Measurements from ENCODE around the gene PTX4.

The PTX4 gene

GRCh38 chr16:1457489-1458245, 31.1 kb downstream of the PTX4 start:
- no peak for TF ChIP-seq GATA3 (IDR thresholded peaks at IDR 0.05; ENCODE audit: low read depth, low read length)
- TF ChIP-seq GATA2 (IDR thresholded peaks at IDR 0.05; ENCODE audit: low read depth, low read length), result no peak

DNA sequence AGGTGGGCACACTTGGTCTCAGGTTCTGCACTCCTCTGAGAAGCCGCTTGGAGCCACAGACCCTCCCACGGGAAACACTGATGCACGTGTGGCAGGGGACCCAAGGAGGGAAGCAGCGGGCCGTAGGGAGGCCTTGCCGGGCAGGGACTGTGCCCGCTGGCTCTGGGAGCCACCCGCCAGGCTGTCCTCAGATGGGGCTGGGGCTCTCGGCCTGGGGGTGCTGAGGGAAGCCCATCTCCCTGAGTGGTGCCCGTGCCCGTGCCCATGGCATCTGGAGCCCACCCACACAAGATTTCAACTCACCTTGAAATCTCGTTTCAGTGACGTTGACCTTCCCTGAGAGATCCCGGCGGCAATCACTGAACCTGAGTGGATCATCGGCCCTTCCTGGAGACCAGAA, 31.8 kb downstream of the PTX4 start:
- TF ChIP-seq GATA3 (IDR thresholded peaks at IDR 0.05; ENCODE audit: low read depth, low read length), result no peak
- TF ChIP-seq GATA2 (IDR thresholded peaks at IDR 0.05; ENCODE audit: low read depth, low read length), result no peak

- TF ChIP-seq GATA3 (IDR thresholded peaks at IDR 0.05; ENCODE audit: low read depth, low read length) (no peak), GATA2 (IDR thresholded peaks at IDR 0.05; ENCODE audit: low read depth, low read length) (no peak)
Measured at GRCh38 chr16:1455190-1456171, 33.3 kb downstream of the PTX4 start.

DNA sequence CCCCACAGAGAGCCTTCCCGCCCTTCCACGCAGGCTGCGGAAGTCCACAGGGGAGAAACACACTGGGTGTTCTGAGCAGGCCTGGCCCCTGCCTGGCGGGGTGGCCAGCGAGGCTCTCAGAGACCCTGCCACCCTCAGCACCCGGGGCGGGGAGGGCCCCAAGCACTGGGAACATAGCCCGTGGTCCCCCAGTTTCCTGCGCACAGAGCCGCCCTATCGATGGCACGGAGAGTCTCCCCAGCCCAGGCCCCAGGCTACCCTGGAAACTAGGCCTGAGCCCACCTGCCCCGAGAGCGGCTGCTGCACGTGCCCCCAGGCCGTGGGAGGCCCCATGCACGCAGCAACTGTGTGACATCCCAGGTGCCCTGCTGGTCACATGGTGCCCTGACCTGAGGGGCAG, 34.2 kb downstream of the PTX4 start:
- no peak for TF ChIP-seq GATA3 (IDR thresholded peaks at IDR 0.05; ENCODE audit: low read depth, low read length)
- no peak for TF ChIP-seq GATA2 (IDR thresholded peaks at IDR 0.05; ENCODE audit: low read depth, low read length)

DNA sequence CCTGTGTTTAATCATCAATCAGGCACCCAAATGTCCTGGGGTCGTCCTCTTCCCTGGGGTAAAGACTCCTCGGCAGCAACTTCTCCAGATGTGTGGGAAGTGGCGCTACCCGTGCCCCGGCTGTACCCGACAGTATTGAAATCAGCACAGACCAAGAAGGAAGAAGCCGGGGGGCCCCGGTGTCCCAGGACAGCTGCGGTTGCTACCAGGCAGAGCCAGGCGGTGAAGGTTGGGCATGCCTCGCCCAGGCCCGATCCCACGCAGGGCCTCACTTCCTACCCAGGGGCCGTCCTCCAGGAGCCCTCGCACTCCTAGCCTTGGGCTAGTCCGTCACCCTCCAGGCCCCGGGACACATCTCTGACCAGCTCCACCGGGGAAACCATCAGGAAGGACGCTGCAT, 35.4 kb downstream of the PTX4 start:
- no peak for TF ChIP-seq GATA3 (IDR thresholded peaks at IDR 0.05; ENCODE audit: low read depth, low read length)
- no peak for TF ChIP-seq GATA2 (IDR thresholded peaks at IDR 0.05; ENCODE audit: low read depth, low read length)

GRCh38 chr16:1452530-1452929, 36.2 kb downstream of the PTX4 start:
- TF ChIP-seq GATA3 (IDR thresholded peaks at IDR 0.05; ENCODE audit: low read depth, low read length) (no peak), GATA2 (IDR thresholded peaks at IDR 0.05; ENCODE audit: low read depth, low read length) (no peak)

DNA sequence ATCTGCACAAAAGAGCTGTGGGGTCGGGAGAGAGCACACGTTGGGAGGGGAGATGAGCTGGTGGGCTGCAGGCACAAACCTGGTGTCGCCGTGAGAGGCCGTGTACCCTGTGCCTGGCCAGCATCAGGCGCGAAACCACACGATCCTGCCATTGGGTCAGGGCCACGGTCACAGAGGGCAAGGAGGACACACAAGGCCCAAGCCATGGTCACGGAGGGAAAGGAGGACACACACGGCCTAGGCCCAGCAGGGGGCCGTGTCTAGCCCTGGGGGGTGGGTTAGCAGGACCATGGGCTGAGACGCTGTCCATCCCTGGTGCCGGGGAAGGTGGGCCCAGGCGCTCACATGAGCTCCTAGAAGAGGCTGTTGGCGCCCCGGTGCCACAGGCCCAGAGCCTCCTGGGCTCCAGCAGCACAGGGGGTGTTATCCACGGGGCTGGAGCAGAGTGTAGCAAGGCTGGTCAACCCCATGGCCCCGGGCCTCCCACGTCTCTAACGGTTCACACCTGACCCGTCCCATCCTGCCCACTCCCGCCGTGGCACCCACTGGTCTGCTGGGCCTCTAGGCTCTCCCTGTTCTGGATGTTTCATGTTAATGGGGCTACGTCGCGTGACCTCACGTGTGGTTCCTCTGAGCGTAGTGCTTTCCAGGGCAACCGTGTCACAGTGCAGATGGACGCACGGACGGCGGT, 36.9 kb downstream of the PTX4 start:
- TF ChIP-seq GATA3 (IDR thresholded peaks at IDR 0.05; ENCODE audit: low read depth, low read length), result no peak
- no peak for TF ChIP-seq GATA2 (IDR thresholded peaks at IDR 0.05; ENCODE audit: low read depth, low read length)

DNA sequence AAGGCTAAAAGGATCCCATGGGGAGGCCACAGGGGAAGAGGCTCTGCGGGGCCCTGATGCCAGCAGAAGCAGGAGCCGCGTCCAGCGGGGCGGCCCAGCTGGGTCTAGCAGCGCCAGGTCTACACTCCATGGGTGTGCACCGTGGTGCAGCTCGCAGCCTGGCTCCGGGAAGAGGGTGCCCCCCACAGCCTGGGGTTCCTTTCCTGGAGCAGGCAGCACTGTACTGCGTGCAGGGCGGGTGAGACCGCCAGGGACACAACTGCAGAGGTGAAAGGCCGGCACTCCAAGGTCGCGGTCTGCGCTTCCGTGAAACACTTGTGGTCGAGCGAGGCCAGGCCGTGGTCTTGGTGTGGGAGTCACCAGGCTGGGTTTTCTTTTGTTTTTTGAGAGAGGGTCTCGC, 37.9 kb downstream of the PTX4 start:
- TF ChIP-seq GATA2 (IDR thresholded peaks at IDR 0.05; ENCODE audit: low read depth, low read length) (no peak), GATA3 (IDR thresholded peaks at IDR 0.05; ENCODE audit: low read depth, low read length) (no peak)

DNA sequence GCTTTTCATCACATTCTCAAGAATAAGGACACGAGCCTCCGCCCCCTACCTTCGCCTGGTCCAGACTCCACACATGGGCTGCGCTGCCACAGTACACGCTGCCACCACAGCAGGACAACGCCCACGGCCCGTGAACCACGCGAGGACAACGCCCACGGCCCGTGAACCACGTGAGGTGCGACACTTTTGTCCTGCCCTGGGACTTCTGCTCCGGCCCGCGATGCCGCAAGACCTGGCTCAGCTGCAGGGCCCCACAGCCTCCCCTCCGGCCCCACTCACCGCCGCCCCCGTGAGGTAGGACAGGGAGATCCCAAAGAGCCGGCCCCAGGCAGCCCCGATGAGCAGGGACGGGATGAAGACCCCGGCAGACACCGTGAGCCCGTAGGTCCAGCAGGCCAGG, 38.5 kb downstream of the PTX4 start:
- TF ChIP-seq GATA3 (IDR thresholded peaks at IDR 0.05; ENCODE audit: low read depth, low read length) (no peak), GATA2 (IDR thresholded peaks at IDR 0.05; ENCODE audit: low read depth, low read length) (no peak)

DNA sequence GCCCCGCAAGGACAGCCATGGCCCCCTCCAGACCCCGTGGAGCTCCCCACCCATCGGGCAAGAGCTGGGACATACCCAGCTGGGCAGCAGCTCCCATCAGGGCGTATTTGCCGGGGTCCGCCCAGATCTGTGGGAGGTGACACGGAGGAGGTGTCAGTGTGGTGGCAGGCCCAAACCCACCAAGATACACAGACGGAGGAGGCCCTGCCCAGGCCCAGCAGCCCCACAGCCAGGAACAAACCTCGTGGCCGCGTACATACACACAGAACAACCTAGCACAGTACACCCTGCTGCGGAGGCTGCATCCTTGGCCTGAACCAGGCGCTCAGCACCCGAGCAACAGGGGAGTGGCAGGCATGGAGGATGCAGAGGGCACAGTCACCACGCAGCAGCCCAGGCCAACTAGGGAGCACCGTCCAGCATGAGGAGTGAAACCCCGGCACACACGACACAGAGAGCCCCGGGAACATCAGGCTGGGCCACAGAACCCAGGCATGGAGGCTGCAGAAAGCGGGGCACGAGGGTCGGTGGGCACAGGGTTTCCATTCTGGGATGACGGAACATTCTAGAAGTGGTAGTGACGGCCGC, 39.4 kb downstream of the PTX4 start:
- TF ChIP-seq GATA2 (IDR thresholded peaks at IDR 0.05; ENCODE audit: low read depth, low read length), result no peak
- TF ChIP-seq GATA3 (IDR thresholded peaks at IDR 0.05; ENCODE audit: low read depth, low read length), result no peak

DNA sequence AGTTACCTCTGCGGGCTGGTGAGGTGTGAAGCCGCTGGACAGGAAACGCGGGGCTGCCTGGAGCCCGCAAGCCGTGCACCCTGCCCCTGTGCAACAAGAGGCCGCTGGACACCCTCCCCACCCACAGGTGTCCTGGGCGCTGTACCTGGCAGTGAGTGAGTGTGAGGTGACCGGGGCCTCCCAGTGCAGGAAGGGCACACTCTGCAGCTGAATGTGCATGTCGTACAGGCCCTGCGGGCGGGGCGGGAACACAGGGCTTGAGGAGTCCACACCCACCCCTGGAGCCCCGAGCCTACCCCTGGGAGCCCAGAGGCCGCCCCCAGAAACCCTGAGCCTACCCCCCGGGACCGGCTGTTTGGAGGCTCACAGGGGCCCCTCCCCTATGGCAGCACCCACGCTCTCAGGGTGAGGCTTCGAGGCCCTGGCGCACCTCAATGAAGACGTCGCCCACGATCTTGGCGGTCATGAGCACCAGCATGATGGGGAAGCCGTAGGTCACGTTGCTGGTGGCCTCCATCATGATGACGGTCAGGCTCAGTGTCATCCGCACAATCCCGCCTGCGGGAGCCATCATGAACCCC, 40.1 kb downstream of the PTX4 start:
- no peak for TF ChIP-seq GATA2 (IDR thresholded peaks at IDR 0.05; ENCODE audit: low read depth, low read length)
- TF ChIP-seq GATA3 (IDR thresholded peaks at IDR 0.05; ENCODE audit: low read depth, low read length), result no peak

DNA sequence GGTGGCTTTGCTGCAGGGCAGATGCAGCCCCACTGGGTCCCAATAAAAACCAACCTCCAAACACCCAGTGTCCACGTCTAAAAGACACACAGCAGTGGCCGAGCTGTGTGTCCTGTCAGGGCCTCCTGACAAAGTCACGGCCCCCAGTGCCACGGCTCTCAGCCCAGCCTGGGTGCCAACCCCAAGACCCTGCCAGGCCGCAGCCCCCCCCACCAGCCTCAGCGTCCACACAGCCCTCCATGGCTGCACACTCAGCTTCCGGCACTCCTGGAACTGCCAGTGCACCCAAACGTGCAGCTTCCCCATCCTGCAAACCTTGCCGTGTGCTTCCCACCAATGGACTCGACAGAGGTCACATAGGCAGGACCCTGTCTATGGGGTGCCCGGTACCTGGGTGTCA, 40.8 kb downstream of the PTX4 start:
- TF ChIP-seq GATA3 (IDR thresholded peaks at IDR 0.05; ENCODE audit: low read depth, low read length) (no peak), GATA2 (IDR thresholded peaks at IDR 0.05; ENCODE audit: low read depth, low read length) (no peak)

DNA sequence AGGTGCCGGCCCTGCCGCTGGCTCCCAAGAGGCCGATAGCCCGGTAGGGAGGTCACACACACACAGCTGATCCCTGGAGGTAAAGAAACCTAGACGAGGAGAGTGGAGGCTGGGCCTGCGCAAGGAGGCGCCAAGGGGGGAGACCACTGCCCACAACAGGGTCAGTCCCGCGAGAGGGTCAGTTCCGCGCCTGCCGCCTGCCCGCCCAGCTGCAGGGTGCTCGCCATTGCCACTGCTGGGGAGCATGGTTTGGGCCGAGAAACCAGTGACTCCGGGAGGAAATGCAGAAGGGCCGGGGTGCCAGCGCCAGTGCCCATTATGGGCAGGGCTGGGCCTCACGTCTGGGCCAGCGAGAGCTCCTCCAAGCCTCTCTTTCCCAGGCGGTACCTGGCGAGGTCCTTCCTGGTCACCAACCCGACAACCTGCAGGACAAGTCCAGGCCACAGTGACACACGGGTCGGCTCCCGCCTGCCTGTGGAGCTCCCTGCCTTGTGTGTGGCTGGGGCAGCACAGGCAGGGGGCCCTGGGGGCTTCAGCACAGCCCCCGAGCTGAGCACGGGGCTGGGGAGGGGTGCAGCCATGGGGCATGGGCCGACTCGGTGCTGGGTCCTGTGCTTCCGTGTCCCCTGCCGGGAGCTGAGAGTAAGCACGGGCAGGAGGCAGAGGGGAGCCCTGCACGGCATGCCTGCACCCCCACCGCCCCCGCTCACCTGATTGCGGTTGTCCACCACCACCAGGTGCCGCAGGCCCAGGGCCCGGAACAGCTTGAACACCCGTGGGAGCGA, 42.3 kb downstream of the PTX4 start:
- no peak for TF ChIP-seq GATA2 (IDR thresholded peaks at IDR 0.05; ENCODE audit: low read depth, low read length)
- no peak for TF ChIP-seq GATA3 (IDR thresholded peaks at IDR 0.05; ENCODE audit: low read depth, low read length)
